GM12878 (cell line): ENCODE results near the gene CACNG8.

Source experiments
- ATF2 ChIP-seq: IDR thresholded peaks from 2 replicates; pipeline ENCODE4 v1.6.1; 2012; ENCODE audit warnings: low read length, inconsistent platforms
- CTCF ChIP-seq, 3 experiments: IDR thresholded peaks in 2 of 3; conservative IDR thresholded peaks in 1 of 3; 2 replicates each; pipeline ENCODE4 v1.5.1; 2011; ENCODE audit warnings: low read depth in 3 of 3, low read length in 3 of 3, mild to moderate bottlenecking in 3 of 3, control low read depth in 2 of 3, moderate library complexity in 2 of 3, inconsistent platforms in 1 of 3, mixed read lengths in 1 of 3; ENCODE audit not compliant: control insufficient read depth in 2 of 3, insufficient read depth in 1 of 3; ENCODE audit errors: extremely low read depth in 1 of 3
- RAD51 ChIP-seq: fragments of 450-650 bp; IDR thresholded peaks from 2 replicates; pipeline ENCODE4 v1.6.1; 2016; ENCODE audit warnings: moderate library complexity, mild to moderate bottlenecking, inconsistent platforms
- SUPT20H ChIP-seq: IDR thresholded peaks from 2 replicates; pipeline ENCODE4 v1.6.1; 2011; ENCODE audit warnings: low read depth, mild to moderate bottlenecking, low read length, moderate library complexity, borderline replicate concordance; ENCODE audit not compliant: control insufficient read depth

- TF ChIP-seq CTCF (IDR thresholded peaks at IDR 0.05 in 2 of 3, conservative IDR thresholded peaks at IDR 0.05 in 1 of 3; ENCODE audit: control insufficient read depth in 2 of 3, extremely low read depth in 1 of 3, insufficient read depth in 1 of 3, low read depth in 3 of 3, low read length in 3 of 3) (no peak), SUPT20H (no peak), ATF2 (no peak), RAD51 (no peak)
Observed at GRCh38 chr19:54029301-54029700, 66.6 kb downstream of the CACNG8 start.
